Activated CD8-positive, alpha-beta memory T cell treated with anti-CD3 and anti-CD28 coated beads, Interleukin-2, amount 10 ng/mL, durations not matched to agents 7 days and 5 days (primary cell): ENCODE results near the gene PPWD1. TPM values are rescaled to one million over a fixed set of nuclear protein-coding genes. Genes with fewer than 3 reads are reported as not detected.
"Not testable (repeated sequence)": the region's sequence is repeated elsewhere in the genome, so short reads cannot be mapped to it uniquely, and the experiment has no call there.

Experiments
- ATAC-seq: fragments of 150-1000 bp; cut with Tn5 transposase; one replicate; pipeline ENCODE4 v1.10.0; 2021; ENCODE audit warnings: moderate library complexity
- CTCF ChIA-PET: fragments of 350-600 bp; sonication (Branson Sonifier 250); formaldehyde crosslinking; loops from one replicate; lab custom pipeline; 2021; ENCODE audit warnings: antibody characterized with exemption; lab: Charles Lee
- DNase-seq: peaks from one replicate; pipeline ENCODE4 v3.0.0-alpha.2; 2020
- H3K27ac Mint-ChIP-seq: one replicate; pipeline ENCODE4 v1.8.0; 2021; ENCODE audit warnings: mild to moderate bottlenecking, mixed read lengths
- H3K27me3 Mint-ChIP-seq: one replicate; pipeline ENCODE4 v1.8.0; 2021; ENCODE audit warnings: mixed read lengths
- H3K36me3 Mint-ChIP-seq: one replicate; pipeline ENCODE4 v1.8.0; 2021; ENCODE audit warnings: mild to moderate bottlenecking, mixed read lengths
- H3K4me1 Mint-ChIP-seq: one replicate; pipeline ENCODE4 v1.8.0; 2021; ENCODE audit warnings: mixed read lengths
- H3K4me3 Mint-ChIP-seq: one replicate; pipeline ENCODE4 v1.8.0; 2021; ENCODE audit warnings: mild to moderate bottlenecking, moderate library complexity, mixed read lengths
- H3K9me3 Mint-ChIP-seq: one replicate; pipeline ENCODE4 v1.8.0; 2022; ENCODE audit warnings: low read depth, mixed read lengths
- total RNA-seq, 2 experiments: library from RNA; stranded (reverse); gene quantifications; one replicate each; pipeline ENCODE4 v1.2.3, GENCODE V29; 2021

PPWD1 gene
- total RNA-seq, 2 experiments from 2014 or later: 49.0 to 54.1 TPM

- CTCF ChIA-PET: no interaction called here
- Mint-ChIP-seq H3K27ac (peak overlapping the region; percentile 15), H3K27me3 (no peaks in the 10 kb centered on the region), H3K9me3 (no peaks in the 10 kb centered on the region), H3K36me3 (peaks cover 21% of the 10 kb centered on the region), H3K4me3 (no peak overlapping the region), H3K4me1 (peaks cover 41% of the 10 kb centered on the region)
- ATAC-seq (no peak), DNase-seq (no peak)
Measured at GRCh38 chr5:65566505-65566904, 3.4 kb downstream of the PPWD1 start.

GRCh38 chr5:65570598-65571226, 7.6 kb downstream of the PPWD1 start:
- no peaks in the 10 kb centered on the region for H3K27me3 Mint-ChIP-seq
- DNase-seq (no peak), ATAC-seq (no peak)
- no peak overlapping the region for H3K4me3 Mint-ChIP-seq
- CTCF ChIA-PET: no interaction called here
- H3K27ac Mint-ChIP-seq: no peak overlapping the region
- peaks cover 29% of the 10 kb centered on the region for H3K36me3 Mint-ChIP-seq
- H3K4me1 Mint-ChIP-seq: peaks cover 16% of the 10 kb centered on the region
- no peaks in the 10 kb centered on the region for H3K9me3 Mint-ChIP-seq

GRCh38 chr5:65577141-65577540, 14.0 kb downstream of the PPWD1 start:
- DNase-seq: no peak
- Mint-ChIP-seq H3K27me3 (no peaks in the 10 kb centered on the region), H3K9me3 (no peaks in the 10 kb centered on the region), H3K27ac (no peak overlapping the region), H3K4me1 (peaks cover 11% of the 10 kb centered on the region), H3K36me3 (peaks cover 49% of the 10 kb centered on the region), H3K4me3 (no peak overlapping the region)
- no peak for ATAC-seq
- CTCF ChIA-PET: interaction anchor here (0.9 kb wide), 1 partner anchor 70 kb away, joined by 3 read pairs; no protein-coding TSS in a partner anchor

GRCh38 chr5:65588694-65589093, 25.6 kb downstream of the PPWD1 start:
- no peak overlapping the region for H3K4me3 Mint-ChIP-seq
- no peak for ATAC-seq
- CTCF ChIA-PET: interaction anchor here (0.6 to 1.7 kb wide), 2 partner anchors 9 to 14 kb away, joined by 3 to 4 read pairs; no protein-coding TSS in a partner anchor
- H3K27ac Mint-ChIP-seq: no peak overlapping the region
- no peaks in the 10 kb centered on the region for H3K4me1 Mint-ChIP-seq
- no peaks in the 10 kb centered on the region for H3K27me3 Mint-ChIP-seq
- no peak for DNase-seq
- H3K9me3 Mint-ChIP-seq: no peaks in the 10 kb centered on the region
- peaks cover 31% of the 10 kb centered on the region for H3K36me3 Mint-ChIP-seq

- CTCF ChIA-PET, ATAC-seq, H3K27me3 Mint-ChIP-seq: not testable (repeated sequence)
Measured at GRCh38 chr5:65601761-65602160, 38.7 kb downstream of the PPWD1 start.

GRCh38 chr5:65611524-65611923, 48.4 kb downstream of the PPWD1 start:
- Mint-ChIP-seq H3K4me3 (no peak overlapping the region), H3K27ac (no peak overlapping the region), H3K9me3 (no peaks in the 10 kb centered on the region), H3K27me3 (no peaks in the 10 kb centered on the region), H3K36me3 (peaks cover 44% of the 10 kb centered on the region), H3K4me1 (no peaks in the 10 kb centered on the region)
- CTCF ChIA-PET: interaction anchor here (2.1 kb wide), 1 partner anchor 12 kb away, joined by 9 read pairs; the partner anchor contains the start of gene TRIM23
- ATAC-seq (no peak), DNase-seq (no peak)

More at GRCh38 chr5:65601761-65602160, 38.7 kb downstream of the PPWD1 start:
- H3K27ac Mint-ChIP-seq, DNase-seq, H3K4me3 Mint-ChIP-seq, H3K4me1 Mint-ChIP-seq: not testable (repeated sequence)
- Mint-ChIP-seq H3K9me3 (peaks cover 11% of the 10 kb centered on the region), H3K36me3 (peaks cover 69% of the 10 kb centered on the region)

GRCh38 chr5:65612298-65612907, 49.3 kb downstream of the PPWD1 start:
- ATAC-seq (no peak), DNase-seq (no peak)
- no peak overlapping the region for H3K27ac Mint-ChIP-seq
- H3K4me1 Mint-ChIP-seq: no peaks in the 10 kb centered on the region
- H3K4me3 Mint-ChIP-seq: no peak overlapping the region
- no peaks in the 10 kb centered on the region for H3K27me3 Mint-ChIP-seq
- H3K9me3 Mint-ChIP-seq: no peaks in the 10 kb centered on the region
- H3K36me3 Mint-ChIP-seq: peaks cover 40% of the 10 kb centered on the region
- CTCF ChIA-PET: interaction anchor here (2.1 kb wide), 1 partner anchor 11 kb away, joined by 9 read pairs; the partner anchor contains the start of gene TRIM23

GRCh38 chr5:65620021-65620420, 56.9 kb downstream of the PPWD1 start:
- no peak for ATAC-seq
- CTCF ChIA-PET: interaction anchor here (1.0 to 1.9 kb wide), 2 partner anchors 12 to 58 kb away, joined by 3 to 5 read pairs; partner anchors contain the start of genes CENPK and PPWD1
- peaks cover 5% of the 10 kb centered on the region for H3K36me3 Mint-ChIP-seq
- H3K27ac Mint-ChIP-seq: no peak overlapping the region
- no peak overlapping the region for H3K4me3 Mint-ChIP-seq
- peaks cover 17% of the 10 kb centered on the region for H3K4me1 Mint-ChIP-seq
- H3K9me3 Mint-ChIP-seq: no peaks in the 10 kb centered on the region
- H3K27me3 Mint-ChIP-seq: no peaks in the 10 kb centered on the region
- DNase-seq: no peak

GRCh38 chr5:65621961-65622360, 58.9 kb downstream of the PPWD1 start:
- CTCF ChIA-PET, ATAC-seq, H3K27me3 Mint-ChIP-seq, DNase-seq, H3K9me3 Mint-ChIP-seq, H3K4me3 Mint-ChIP-seq, H3K36me3 Mint-ChIP-seq, H3K27ac Mint-ChIP-seq: not testable (repeated sequence)
- peaks cover 28% of the 10 kb centered on the region for H3K4me1 Mint-ChIP-seq

- peak overlapping the region; percentile 99 for H3K4me3 Mint-ChIP-seq
- H3K9me3 Mint-ChIP-seq: no peaks in the 10 kb centered on the region
- CTCF ChIA-PET: interaction anchor here (0.9 to 1.6 kb wide), 3 partner anchors 10 to 12 kb away, joined by 3 to 9 read pairs (median 4); no protein-coding TSS in a partner anchor
Measured at GRCh38 chr5:65623482-65623881, 60.4 kb downstream of the PPWD1 start.

GRCh38 chr5:65624025-65624570, 61.0 kb downstream of the PPWD1 start, which contains the start of gene TRIM23:
TSS of gene TRIM23 (minus strand) at chr5:65624333. CDS start at chr5:65624274, 59 bp downstream.
- peak within 1 kb of the TSS; percentile 99 for H3K4me3 Mint-ChIP-seq
- CTCF ChIA-PET: interaction anchor here (0.7 to 1.6 kb wide), 5 partner anchors 11 to 60 kb away, joined by 3 to 9 read pairs (median 4); no protein-coding TSS in a partner anchor
- peaks cover 35% of the 10 kb centered on the region for H3K4me1 Mint-ChIP-seq
- peaks cover 7% of the 10 kb centered on the region for H3K36me3 Mint-ChIP-seq
- H3K9me3 Mint-ChIP-seq: no peaks in the 10 kb centered on the region
- ATAC-seq: peak; percentile 98
- no peaks in the 10 kb centered on the region for H3K27me3 Mint-ChIP-seq
- peak; percentile 96 for DNase-seq
- H3K27ac Mint-ChIP-seq: peak within 1 kb of the TSS; percentile 96

More at GRCh38 chr5:65623482-65623881, 60.4 kb downstream of the PPWD1 start:
- peak overlapping the region; percentile 96 for H3K27ac Mint-ChIP-seq
- peaks cover 35% of the 10 kb centered on the region for H3K4me1 Mint-ChIP-seq
- H3K27me3 Mint-ChIP-seq: no peaks in the 10 kb centered on the region
- ATAC-seq (no peak), DNase-seq (no peak)
- peaks cover 7% of the 10 kb centered on the region for H3K36me3 Mint-ChIP-seq

- Mint-ChIP-seq H3K4me1 (peaks cover 39% of the 10 kb centered on the region), H3K9me3 (no peaks in the 10 kb centered on the region), H3K27me3 (no peaks in the 10 kb centered on the region), H3K36me3 (peaks cover 12% of the 10 kb centered on the region), H3K4me3 (peak within 1 kb of the TSS; percentile 99), H3K27ac (peak within 1 kb of the TSS; percentile 96)
- peak; percentile 76 for ATAC-seq
- peak; percentile 92 for DNase-seq
- CTCF ChIA-PET: interaction anchor here (0.7 to 1.9 kb wide), 5 partner anchors 13 to 96 kb away, joined by 3 to 9 read pairs (median 4); partner anchors contain the start of genes CENPK and PPWD1
Measured at GRCh38 chr5:65624571-65625555, 61.8 kb downstream of the PPWD1 start, which contains the start of the genes SHLD3 and TRAPPC13. TSS of gene SHLD3 (plus strand) at chr5:65625027. CDS start at chr5:65629588, 4,561 bp downstream. TSS of gene TRAPPC13 (plus strand) at chr5:65625027. CDS start at chr5:65625061, 34 bp downstream.
